Thoracic aorta (tissue), 2 donors: ENCODE data around the gene FAT1. TPM values are rescaled to one million over a fixed set of nuclear protein-coding genes. Genes with fewer than 3 reads are reported as not detected.
A peak's percentile ranks its signal among the peaks of the same experiment; 100 is the strongest.

Experiments used
- ATAC-seq: fragments of 150-250 bp; one replicate; pipeline ENCODE4 v1.8.0; 2017; ENCODE audit warnings: low read depth; ENCODE audit not compliant: insufficient number of reproducible peaks, low FRiP score
- DNase-seq: peaks from one replicate; pipeline ENCODE4 v3.0.0-alpha.2; 2020; ENCODE audit warnings: low spot score
- H3K27ac ChIP-seq, 2 donors: fragments of 200-600 bp; sonication (generic); 1 replicate in 1 of 2; 2 replicates in 1 of 2; pipeline ENCODE4 v1.5.1; 2016; ENCODE audit warnings: mild to moderate bottlenecking in 2 of 2, moderate library complexity in 2 of 2
- H3K27me3 ChIP-seq: fragments of 200-600 bp; sonication (generic); replicated peaks from 2 replicates; pipeline ENCODE4 v1.6.0; 2016; ENCODE audit warnings: mild to moderate bottlenecking; ENCODE audit not compliant: insufficient read depth
- H3K36me3 ChIP-seq: fragments of 200-600 bp; sonication (generic); one replicate; pipeline ENCODE4 v1.5.1; 2016
- H3K4me1 ChIP-seq, 2 donors: fragments of 200-600 bp; sonication (generic); 1 replicate in 1 of 2; 2 replicates in 1 of 2; pipeline versions ENCODE4 v1.5.1 to v1.6.0; 2016; ENCODE audit warnings: low read depth in 2 of 2, mild to moderate bottlenecking in 1 of 2; ENCODE audit not compliant: control insufficient read depth in 1 of 2
- H3K4me3 ChIP-seq: fragments of 200-600 bp; sonication (generic); 2 replicates; pipeline ENCODE4 v1.5.1; 2016; ENCODE audit warnings: mild to moderate bottlenecking
- H3K9me3 ChIP-seq: fragments of 200-600 bp; sonication (generic); 2 replicates; pipeline ENCODE4 v1.5.1; 2016
- total RNA-seq, 2 donors: library from RNA; depleted of rRNA; stranded (reverse); fragments of >200 nt; gene quantifications; one replicate each; pipeline versions ENCODE4 v1.1.0 to v1.2.3, GENCODE V29; 2016
- TF ChIP-seq, protein P1 (sequence below): fragments of 200-600 bp; sonication (generic); IDR thresholded peaks from one replicate; pipeline ENCODE4 v1.5.1; 2019; ENCODE audit warnings: antibody characterized with exemption

FAT1 gene, protein sequence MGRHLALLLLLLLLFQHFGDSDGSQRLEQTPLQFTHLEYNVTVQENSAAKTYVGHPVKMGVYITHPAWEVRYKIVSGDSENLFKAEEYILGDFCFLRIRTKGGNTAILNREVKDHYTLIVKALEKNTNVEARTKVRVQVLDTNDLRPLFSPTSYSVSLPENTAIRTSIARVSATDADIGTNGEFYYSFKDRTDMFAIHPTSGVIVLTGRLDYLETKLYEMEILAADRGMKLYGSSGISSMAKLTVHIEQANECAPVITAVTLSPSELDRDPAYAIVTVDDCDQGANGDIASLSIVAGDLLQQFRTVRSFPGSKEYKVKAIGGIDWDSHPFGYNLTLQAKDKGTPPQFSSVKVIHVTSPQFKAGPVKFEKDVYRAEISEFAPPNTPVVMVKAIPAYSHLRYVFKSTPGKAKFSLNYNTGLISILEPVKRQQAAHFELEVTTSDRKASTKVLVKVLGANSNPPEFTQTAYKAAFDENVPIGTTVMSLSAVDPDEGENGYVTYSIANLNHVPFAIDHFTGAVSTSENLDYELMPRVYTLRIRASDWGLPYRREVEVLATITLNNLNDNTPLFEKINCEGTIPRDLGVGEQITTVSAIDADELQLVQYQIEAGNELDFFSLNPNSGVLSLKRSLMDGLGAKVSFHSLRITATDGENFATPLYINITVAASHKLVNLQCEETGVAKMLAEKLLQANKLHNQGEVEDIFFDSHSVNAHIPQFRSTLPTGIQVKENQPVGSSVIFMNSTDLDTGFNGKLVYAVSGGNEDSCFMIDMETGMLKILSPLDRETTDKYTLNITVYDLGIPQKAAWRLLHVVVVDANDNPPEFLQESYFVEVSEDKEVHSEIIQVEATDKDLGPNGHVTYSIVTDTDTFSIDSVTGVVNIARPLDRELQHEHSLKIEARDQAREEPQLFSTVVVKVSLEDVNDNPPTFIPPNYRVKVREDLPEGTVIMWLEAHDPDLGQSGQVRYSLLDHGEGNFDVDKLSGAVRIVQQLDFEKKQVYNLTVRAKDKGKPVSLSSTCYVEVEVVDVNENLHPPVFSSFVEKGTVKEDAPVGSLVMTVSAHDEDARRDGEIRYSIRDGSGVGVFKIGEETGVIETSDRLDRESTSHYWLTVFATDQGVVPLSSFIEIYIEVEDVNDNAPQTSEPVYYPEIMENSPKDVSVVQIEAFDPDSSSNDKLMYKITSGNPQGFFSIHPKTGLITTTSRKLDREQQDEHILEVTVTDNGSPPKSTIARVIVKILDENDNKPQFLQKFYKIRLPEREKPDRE (N-terminal part only)
- total RNA-seq = 100 to 1,000 TPM; 106 to 117 TPM

DNA sequence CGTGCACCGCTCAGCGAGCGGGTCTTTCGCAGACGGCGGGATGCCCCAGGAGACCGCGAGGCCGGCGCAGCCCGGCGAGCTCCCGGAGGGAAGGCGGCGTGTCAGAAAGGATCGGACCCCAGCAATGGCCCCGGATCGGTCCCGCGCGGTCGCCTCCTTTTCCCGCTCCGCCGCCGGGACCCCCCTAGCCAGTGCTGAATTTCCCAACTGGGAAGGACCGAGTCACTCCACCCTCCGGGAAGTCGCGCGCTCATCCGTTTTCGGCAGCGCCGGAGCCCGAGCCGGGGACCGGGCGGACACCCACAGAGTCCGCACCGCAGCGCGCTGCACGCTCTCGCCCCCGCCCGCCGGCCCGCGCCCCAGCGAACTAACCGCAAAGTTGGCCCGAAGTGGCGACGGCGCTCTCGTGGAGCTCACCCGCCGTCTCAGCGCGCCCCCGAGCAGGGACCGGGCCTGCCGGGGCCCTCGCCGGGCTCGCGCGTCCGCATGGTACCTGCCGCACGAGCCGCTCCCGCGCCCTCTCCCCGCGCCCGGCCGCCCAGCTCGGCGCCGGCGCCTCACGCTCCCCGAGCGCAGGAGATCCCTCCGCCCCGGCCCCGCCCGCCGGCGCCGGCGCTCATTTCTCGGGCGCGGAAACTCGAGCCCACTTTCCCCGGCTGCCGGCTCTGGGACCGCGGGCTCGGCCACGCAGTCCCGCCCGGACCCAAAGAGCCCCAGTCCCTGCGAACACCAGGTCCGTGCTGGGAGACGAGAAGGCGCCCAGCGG, at the start of gene FAT1:
Gene FAT1 (minus strand): TSS at position 565 of the 766 bp plus-strand sequence. CDS start 14,029 bp downstream, outside the sequence.
- ATAC-seq (no peak), DNase-seq (no peak)
- peak within 1 kb of the TSS; percentile 80 for H3K4me3 ChIP-seq
- peaks cover 8% of the 10 kb centered on the region for H3K9me3 ChIP-seq
- no peaks in the 10 kb centered on the region for H3K27me3 ChIP-seq
- H3K4me1 ChIP-seq = peaks cover 3 to 13% of the 10 kb centered on the region in 2 donors
- peak within 1 kb of the TSS; percentile 91 to 95 for H3K27ac ChIP-seq
- TF ChIP-seq, protein P1, sequence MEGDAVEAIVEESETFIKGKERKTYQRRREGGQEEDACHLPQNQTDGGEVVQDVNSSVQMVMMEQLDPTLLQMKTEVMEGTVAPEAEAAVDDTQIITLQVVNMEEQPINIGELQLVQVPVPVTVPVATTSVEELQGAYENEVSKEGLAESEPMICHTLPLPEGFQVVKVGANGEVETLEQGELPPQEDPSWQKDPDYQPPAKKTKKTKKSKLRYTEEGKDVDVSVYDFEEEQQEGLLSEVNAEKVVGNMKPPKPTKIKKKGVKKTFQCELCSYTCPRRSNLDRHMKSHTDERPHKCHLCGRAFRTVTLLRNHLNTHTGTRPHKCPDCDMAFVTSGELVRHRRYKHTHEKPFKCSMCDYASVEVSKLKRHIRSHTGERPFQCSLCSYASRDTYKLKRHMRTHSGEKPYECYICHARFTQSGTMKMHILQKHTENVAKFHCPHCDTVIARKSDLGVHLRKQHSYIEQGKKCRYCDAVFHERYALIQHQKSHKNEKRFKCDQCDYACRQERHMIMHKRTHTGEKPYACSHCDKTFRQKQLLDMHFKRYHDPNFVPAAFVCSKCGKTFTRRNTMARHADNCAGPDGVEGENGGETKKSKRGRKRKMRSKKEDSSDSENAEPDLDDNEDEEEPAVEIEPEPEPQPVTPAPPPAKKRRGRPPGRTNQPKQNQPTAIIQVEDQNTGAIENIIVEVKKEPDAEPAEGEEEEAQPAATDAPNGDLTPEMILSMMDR = no peak
- H3K36me3 ChIP-seq = no peaks in the 10 kb centered on the region

DNA sequence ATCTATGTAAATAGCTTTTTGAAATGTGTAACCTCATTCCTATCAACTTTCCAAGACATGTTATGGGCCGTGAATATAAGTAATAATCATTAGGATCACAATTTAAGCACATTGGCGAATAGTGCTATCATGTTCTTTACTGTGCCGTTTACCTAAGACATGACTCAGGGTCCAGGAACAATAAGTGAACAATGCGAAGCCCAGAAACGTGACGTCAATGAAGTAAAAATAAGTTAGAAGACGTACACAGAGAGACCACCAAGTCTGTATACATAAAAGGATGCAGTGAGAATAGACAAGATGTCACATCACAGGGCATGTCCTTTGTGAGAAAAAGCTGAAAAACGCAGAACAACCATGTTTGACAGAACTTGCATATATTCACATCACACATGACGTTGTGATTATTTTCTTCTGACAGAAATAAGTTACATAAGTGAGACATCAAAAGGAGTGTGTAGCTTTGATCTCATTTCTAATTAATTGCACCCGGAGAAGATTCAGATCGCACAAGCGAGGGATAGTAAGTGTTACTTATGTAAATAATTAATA, 49.4 kb upstream of the FAT1 start:
- Histone ChIP-seq H3K4me3 (no peak overlapping the region), H3K4me1 (no peaks in the 10 kb centered on the region), H3K27me3 (no peaks in the 10 kb centered on the region), H3K36me3 (no peaks in the 10 kb centered on the region), H3K9me3 (no peaks in the 10 kb centered on the region), H3K27ac (no peak overlapping the region)
- DNase-seq (no peak), ATAC-seq (no peak)
- TF ChIP-seq, protein P1 = no peak

DNA sequence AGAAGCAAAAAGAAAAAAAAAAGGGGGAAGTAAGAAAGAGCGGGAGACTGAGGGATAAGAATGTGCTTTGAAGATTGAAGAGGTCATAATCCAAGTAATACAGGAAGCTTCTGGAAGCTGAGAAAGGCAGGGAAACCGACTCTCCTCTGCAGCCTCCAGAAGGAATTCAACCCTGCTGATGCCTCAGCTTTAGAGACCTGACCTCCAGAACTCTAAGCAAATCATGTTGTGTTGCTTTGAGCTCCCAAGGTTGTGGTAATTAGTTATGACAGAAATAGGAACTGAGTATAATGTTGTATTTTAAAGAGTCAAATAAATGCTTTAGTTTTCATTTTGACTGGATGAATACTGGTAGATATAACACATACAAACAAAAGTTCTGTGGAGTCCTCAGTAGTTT, 48.0 kb upstream of the FAT1 start:
- Histone ChIP-seq H3K36me3 (no peaks in the 10 kb centered on the region), H3K4me3 (no peak overlapping the region), H3K9me3 (no peaks in the 10 kb centered on the region), H3K27ac (no peak overlapping the region), H3K4me1 (no peaks in the 10 kb centered on the region), H3K27me3 (no peaks in the 10 kb centered on the region)
- DNase-seq (no peak), ATAC-seq (no peak)
- TF ChIP-seq, protein P1 = no peak

DNA sequence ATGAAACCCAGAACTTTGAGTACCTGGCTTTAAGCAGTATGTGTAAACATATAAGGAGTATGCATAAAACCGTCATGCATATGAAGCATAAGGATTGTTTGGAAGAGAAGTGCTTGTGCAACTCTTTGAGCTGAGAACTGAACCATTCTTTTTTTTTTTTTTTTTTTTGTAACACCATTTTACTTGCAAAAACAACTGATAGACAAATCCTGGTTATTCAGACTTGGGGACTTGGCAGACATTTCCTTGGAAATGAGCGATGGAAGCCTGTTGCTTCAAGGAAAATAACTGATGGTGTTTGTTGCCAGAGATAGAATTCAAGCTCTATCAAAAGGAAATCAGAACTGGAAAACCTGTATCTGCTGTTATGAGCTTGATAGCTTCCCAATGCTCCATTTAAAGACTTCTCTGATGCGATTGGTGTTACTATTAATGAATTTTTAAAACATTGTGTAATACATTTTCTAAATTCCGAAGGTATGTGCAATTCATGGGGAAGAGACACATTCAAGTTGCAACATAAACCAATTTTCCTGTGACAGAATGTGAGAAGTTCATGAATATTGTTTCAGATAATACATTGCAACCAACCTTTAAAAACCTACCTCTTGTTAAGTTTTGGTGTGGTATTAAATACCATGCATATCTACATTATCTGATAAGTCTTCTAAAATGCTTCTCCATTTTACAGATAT, 47.0 kb upstream of the FAT1 start:
- ATAC-seq (no peak), DNase-seq (no peak)
- TF ChIP-seq, protein P1 = no peak
- H3K27ac ChIP-seq = no peak overlapping the region
- H3K4me1 ChIP-seq = no peaks in the 10 kb centered on the region
- no peak overlapping the region for H3K4me3 ChIP-seq
- no peaks in the 10 kb centered on the region for H3K9me3 ChIP-seq
- H3K36me3 ChIP-seq = no peaks in the 10 kb centered on the region
- H3K27me3 ChIP-seq = no peaks in the 10 kb centered on the region
